Body of pancreas (tissue), 4 donors: ENCODE results near the gene L3MBTL3.

Experiments used
- POLR2A ChIP-seq, 3 donors: fragments of 450-650 bp; IDR thresholded peaks; one replicate each; pipeline ENCODE4 v1.6.1; 2016; ENCODE audit warnings: antibody characterized with exemption in 3 of 3, mild to moderate bottlenecking in 2 of 3
- TF ChIP-seq, protein P1 (sequence below), 7 experiments: fragments of 450-650 bp in 4 of 7; fragments of 200-600 bp in 3 of 7; sonication (generic) in 3 of 7; IDR thresholded peaks; one replicate each; pipeline ENCODE4 v1.5.1; 2016 to 2019; ENCODE audit warnings: antibody characterized with exemption in 7 of 7

DNA sequence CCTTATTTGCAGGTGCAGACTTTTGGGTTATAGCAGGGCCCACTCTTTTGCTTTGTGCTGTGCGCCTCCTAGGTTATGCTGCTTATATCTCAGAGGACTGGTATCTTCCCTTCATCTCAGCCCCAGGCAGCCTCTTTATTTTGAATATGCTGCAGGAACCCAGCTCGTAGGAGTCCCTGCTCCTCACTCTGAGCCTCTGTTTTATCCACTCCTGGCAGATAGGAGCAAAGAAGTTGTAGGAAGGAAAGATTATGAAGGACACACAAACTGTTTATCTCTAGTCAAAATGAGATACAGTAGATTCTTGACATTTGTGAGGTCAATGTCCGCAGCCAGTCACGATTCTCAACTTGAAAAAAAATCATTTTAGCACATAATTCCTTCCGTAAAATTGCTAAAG, 15.6 kb downstream of the L3MBTL3 start:
- TF ChIP-seq, protein P1, sequence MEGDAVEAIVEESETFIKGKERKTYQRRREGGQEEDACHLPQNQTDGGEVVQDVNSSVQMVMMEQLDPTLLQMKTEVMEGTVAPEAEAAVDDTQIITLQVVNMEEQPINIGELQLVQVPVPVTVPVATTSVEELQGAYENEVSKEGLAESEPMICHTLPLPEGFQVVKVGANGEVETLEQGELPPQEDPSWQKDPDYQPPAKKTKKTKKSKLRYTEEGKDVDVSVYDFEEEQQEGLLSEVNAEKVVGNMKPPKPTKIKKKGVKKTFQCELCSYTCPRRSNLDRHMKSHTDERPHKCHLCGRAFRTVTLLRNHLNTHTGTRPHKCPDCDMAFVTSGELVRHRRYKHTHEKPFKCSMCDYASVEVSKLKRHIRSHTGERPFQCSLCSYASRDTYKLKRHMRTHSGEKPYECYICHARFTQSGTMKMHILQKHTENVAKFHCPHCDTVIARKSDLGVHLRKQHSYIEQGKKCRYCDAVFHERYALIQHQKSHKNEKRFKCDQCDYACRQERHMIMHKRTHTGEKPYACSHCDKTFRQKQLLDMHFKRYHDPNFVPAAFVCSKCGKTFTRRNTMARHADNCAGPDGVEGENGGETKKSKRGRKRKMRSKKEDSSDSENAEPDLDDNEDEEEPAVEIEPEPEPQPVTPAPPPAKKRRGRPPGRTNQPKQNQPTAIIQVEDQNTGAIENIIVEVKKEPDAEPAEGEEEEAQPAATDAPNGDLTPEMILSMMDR (IDR thresholded peaks at IDR 0.05): no peak
- no peak for TF ChIP-seq POLR2A (IDR thresholded peaks at IDR 0.05)
